Adrenal gland (tissue), 5 donors: Measurements from ENCODE around the gene FAM50A.

Experiments used
- CTCF ChIP-seq, 6 experiments: fragments of 450-650 bp in 4 of 6; fragments of 200-600 bp in 2 of 6; sonication (generic) in 1 of 6; IDR thresholded peaks; 1 replicate in 5 of 6; 2 replicates in 1 of 6; pipeline versions ENCODE4 v1.5.1 to v1.8.0; 2016 to 2021; ENCODE audit warnings: antibody characterized with exemption in 6 of 6, mild to moderate bottlenecking in 2 of 6, moderate library complexity in 1 of 6
- POLR2A ChIP-seq, 2 donors: fragments of 450-650 bp; IDR thresholded peaks; one replicate each; pipeline ENCODE4 v1.6.1; 2017; ENCODE audit warnings: antibody characterized with exemption in 2 of 2, mild to moderate bottlenecking in 2 of 2, moderate library complexity in 1 of 2
- donor health status: DM: no; HTN: no; CAD: no.

- TF ChIP-seq CTCF (IDR thresholded peaks at IDR 0.05) (no peak), POLR2A (IDR thresholded peaks at IDR 0.05) (no peak)
Measured at GRCh38 chrX:154445776-154446175, 1.8 kb downstream of the FAM50A start.
